Neural cell (in vitro differentiated cells): Measurements from ENCODE around the gene SMARCB1. TPM values are rescaled to one million over a fixed set of nuclear protein-coding genes. Genes with fewer than 3 reads are reported as not detected.

Experiments used
- H2AFZ ChIP-seq: fragments of 200-600, 300-800 bp; sonication (generic), shearing (Covaris generic); 2 replicates; pipeline ENCODE4 v1.6.0; 2014; ENCODE audit warnings: low read depth, mild to moderate bottlenecking, antibody characterized with exemption, low read length, moderate library complexity
- H3F3A ChIP-seq: fragments of 200-600 bp; shearing (Covaris generic); 2 replicates; pipeline ENCODE4 v1.6.1; 2016; ENCODE audit warnings: mild to moderate bottlenecking, moderate library complexity, mixed read lengths, antibody characterized with exemption, low read length; ENCODE audit not compliant: insufficient read depth, poor library complexity, severe bottlenecking
- H3K27ac ChIP-seq: fragments of 200-600, 300-800 bp; sonication (generic), shearing (Covaris generic); 2 replicates; pipeline ENCODE4 v1.5.1; 2014; ENCODE audit warnings: mild to moderate bottlenecking, low read length, moderate library complexity
- H3K27me3 ChIP-seq: fragments of 300-800, 200-600 bp; sonication (generic), shearing (Covaris generic); 2 replicates; pipeline ENCODE4 v1.6.0; 2014; ENCODE audit warnings: mild to moderate bottlenecking, low read depth, low read length, moderate library complexity; ENCODE audit not compliant: insufficient read depth
- H3K36me3 ChIP-seq: fragments of 300-800, 200-600 bp; sonication (generic), shearing (Covaris generic); 2 replicates; pipeline ENCODE4 v1.5.1; 2014; ENCODE audit warnings: mild to moderate bottlenecking, antibody characterized with exemption, low read length, moderate library complexity; ENCODE audit not compliant: insufficient read depth
- H3K4me2 ChIP-seq: fragments of 300-800, 200-600 bp; sonication (generic), shearing (Covaris generic); 2 replicates; pipeline ENCODE4 v1.6.0; 2014; ENCODE audit warnings: mild to moderate bottlenecking, low read length
- H3K4me3 ChIP-seq: fragments of 300-800, 200-600 bp; sonication (generic), shearing (Covaris generic); 2 replicates; pipeline ENCODE4 v1.5.1; 2014; ENCODE audit warnings: mild to moderate bottlenecking, low read length, moderate library complexity
- H3K79me2 ChIP-seq: fragments of 200-600 bp; shearing (Covaris generic); replicated peaks from 2 replicates; pipeline ENCODE4 v1.6.0; 2014; ENCODE audit warnings: mild to moderate bottlenecking, low read length, moderate library complexity; ENCODE audit not compliant: insufficient read depth
- H3K9ac ChIP-seq: fragments of 300-800, 200-600 bp; sonication (generic), shearing (Covaris generic); 2 replicates; pipeline ENCODE4 v1.6.1; 2016; ENCODE audit warnings: mild to moderate bottlenecking, low read length, mixed read lengths
- H3K9me2 ChIP-seq: fragments of 200-600 bp; shearing (Covaris generic); 2 replicates; pipeline ENCODE4 v1.6.1; 2016; ENCODE audit warnings: mild to moderate bottlenecking, low read length, mixed read lengths; ENCODE audit not compliant: insufficient read depth
- H3K9me3 ChIP-seq: fragments of 200-600, 300-800 bp; sonication (generic), shearing (Covaris generic); 2 replicates; pipeline ENCODE4 v1.6.1; 2016; ENCODE audit warnings: mild to moderate bottlenecking, mixed run types, low read length, moderate library complexity, mixed read lengths
- H4K20me1 ChIP-seq: fragments of 200-600 bp; shearing (Covaris generic); 2 replicates; pipeline ENCODE4 v1.6.1; 2016; ENCODE audit warnings: mild to moderate bottlenecking, mixed run types; ENCODE audit not compliant: insufficient read depth
- EP300 ChIP-seq: fragments of 450-650 bp; conservative IDR thresholded peaks from 2 replicates; pipeline ENCODE4 v1.6.1; 2014; ENCODE audit warnings: antibody characterized with exemption, mild to moderate bottlenecking, moderate library complexity; ENCODE audit not compliant: poor library complexity, severe bottlenecking
- EZH2 ChIP-seq: fragments of 200-600, 300-800 bp; shearing (Covaris generic), sonication (generic); IDR thresholded peaks from 2 replicates; pipeline ENCODE4 v1.6.1; 2014; ENCODE audit warnings: antibody characterized with exemption, low read length, borderline replicate concordance, mild to moderate bottlenecking; ENCODE audit not compliant: insufficient read depth, poor library complexity, severe bottlenecking
- MXI1 ChIP-seq: fragments of 450-650 bp; conservative IDR thresholded peaks from 2 replicates; pipeline ENCODE4 v1.6.1; 2014; ENCODE audit warnings: antibody characterized with exemption, mild to moderate bottlenecking; ENCODE audit not compliant: poor library complexity, severe bottlenecking
- POLR2AphosphoS5 ChIP-seq: IDR thresholded peaks from 2 replicates; pipeline ENCODE4 v1.6.1; 2012
- RAD21 ChIP-seq: fragments of 450-650 bp; conservative IDR thresholded peaks from 2 replicates; pipeline ENCODE4 v1.6.1; 2014; ENCODE audit warnings: antibody characterized with exemption, mild to moderate bottlenecking, moderate library complexity
- SMC3 ChIP-seq: fragments of 450-650 bp; conservative IDR thresholded peaks from 2 replicates; pipeline ENCODE4 v1.6.1; 2014; ENCODE audit warnings: antibody characterized with exemption, mild to moderate bottlenecking, moderate library complexity; ENCODE audit not compliant: poor library complexity
- TAF1 ChIP-seq: IDR thresholded peaks from 2 replicates; pipeline ENCODE4 v1.6.1; 2012; ENCODE audit warnings: low read depth
- polyA plus RNA-seq: library from polyadenylated mRNA; depleted of rRNA; stranded (reverse); fragments of >200 nt; gene quantifications from 2 replicates; pipeline ENCODE4 v1.2.3, GENCODE V29; 2014
- TF ChIP-seq, protein P1 (sequence below): fragments of 450-650 bp; IDR thresholded peaks from 2 replicates; pipeline ENCODE4 v1.5.1; 2014; ENCODE audit warnings: antibody characterized with exemption, mild to moderate bottlenecking, moderate library complexity; ENCODE audit not compliant: poor library complexity, severe bottlenecking
- TF ChIP-seq, protein P2 (sequence below): IDR thresholded peaks from 2 replicates; pipeline ENCODE4 v1.6.1; 2012; ENCODE audit warnings: borderline replicate concordance

Gene SMARCB1
- polyA plus RNA-seq, 1 donor from 2014 or later = 97.5 TPM

DNA sequence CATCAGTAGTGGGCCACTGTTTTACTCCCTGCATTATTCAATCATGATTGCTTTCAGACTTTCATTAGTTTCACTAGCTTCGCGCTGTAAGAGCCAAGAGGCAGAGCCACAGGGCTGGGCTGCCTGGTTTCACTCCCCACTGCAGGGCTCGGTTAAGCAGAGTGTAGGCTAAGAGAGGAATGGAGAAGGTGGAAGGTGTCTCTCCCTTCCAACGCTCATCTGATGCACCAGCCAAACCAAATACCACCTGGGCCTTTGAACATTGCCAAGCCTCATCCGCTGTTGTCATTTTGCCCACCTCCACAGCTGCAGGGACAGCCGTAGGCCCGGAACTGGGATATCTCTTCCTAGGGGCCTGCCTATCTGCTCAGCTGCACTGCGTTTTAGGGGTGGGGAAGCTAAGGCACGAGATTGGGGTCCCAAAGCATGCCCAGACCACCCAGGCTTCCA lies 480 bp upstream of the SMARCB1 start:
- Histone ChIP-seq H3K79me2 (peaks cover 39% of the 10 kb centered on the region), H3K9ac (peak overlapping the region; percentile 100), H3K9me3 (no peaks in the 10 kb centered on the region), H3K27ac (peak overlapping the region; percentile 99), H3F3A (no peaks in the 10 kb centered on the region), H4K20me1 (no peaks in the 10 kb centered on the region), H3K4me3 (peak overlapping the region; percentile 83), H3K9me2 (no peaks in the 10 kb centered on the region), H3K4me2 (peak overlapping the region; percentile 81), H3K27me3 (no peaks in the 10 kb centered on the region), H2AFZ (peak overlapping the region; percentile 92), H3K36me3 (no peaks in the 10 kb centered on the region)
- TF ChIP-seq, protein P1, sequence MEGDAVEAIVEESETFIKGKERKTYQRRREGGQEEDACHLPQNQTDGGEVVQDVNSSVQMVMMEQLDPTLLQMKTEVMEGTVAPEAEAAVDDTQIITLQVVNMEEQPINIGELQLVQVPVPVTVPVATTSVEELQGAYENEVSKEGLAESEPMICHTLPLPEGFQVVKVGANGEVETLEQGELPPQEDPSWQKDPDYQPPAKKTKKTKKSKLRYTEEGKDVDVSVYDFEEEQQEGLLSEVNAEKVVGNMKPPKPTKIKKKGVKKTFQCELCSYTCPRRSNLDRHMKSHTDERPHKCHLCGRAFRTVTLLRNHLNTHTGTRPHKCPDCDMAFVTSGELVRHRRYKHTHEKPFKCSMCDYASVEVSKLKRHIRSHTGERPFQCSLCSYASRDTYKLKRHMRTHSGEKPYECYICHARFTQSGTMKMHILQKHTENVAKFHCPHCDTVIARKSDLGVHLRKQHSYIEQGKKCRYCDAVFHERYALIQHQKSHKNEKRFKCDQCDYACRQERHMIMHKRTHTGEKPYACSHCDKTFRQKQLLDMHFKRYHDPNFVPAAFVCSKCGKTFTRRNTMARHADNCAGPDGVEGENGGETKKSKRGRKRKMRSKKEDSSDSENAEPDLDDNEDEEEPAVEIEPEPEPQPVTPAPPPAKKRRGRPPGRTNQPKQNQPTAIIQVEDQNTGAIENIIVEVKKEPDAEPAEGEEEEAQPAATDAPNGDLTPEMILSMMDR = no peak
- no peak for TF ChIP-seq EP300
- TF ChIP-seq SMC3 = no peak
- TF ChIP-seq MXI1 = no peak
- TF ChIP-seq TAF1 = no peak
- TF ChIP-seq RAD21 = no peak
- TF ChIP-seq EZH2 = no peak
- TF ChIP-seq POLR2AphosphoS5 = no peak
- TF ChIP-seq, protein P2, sequence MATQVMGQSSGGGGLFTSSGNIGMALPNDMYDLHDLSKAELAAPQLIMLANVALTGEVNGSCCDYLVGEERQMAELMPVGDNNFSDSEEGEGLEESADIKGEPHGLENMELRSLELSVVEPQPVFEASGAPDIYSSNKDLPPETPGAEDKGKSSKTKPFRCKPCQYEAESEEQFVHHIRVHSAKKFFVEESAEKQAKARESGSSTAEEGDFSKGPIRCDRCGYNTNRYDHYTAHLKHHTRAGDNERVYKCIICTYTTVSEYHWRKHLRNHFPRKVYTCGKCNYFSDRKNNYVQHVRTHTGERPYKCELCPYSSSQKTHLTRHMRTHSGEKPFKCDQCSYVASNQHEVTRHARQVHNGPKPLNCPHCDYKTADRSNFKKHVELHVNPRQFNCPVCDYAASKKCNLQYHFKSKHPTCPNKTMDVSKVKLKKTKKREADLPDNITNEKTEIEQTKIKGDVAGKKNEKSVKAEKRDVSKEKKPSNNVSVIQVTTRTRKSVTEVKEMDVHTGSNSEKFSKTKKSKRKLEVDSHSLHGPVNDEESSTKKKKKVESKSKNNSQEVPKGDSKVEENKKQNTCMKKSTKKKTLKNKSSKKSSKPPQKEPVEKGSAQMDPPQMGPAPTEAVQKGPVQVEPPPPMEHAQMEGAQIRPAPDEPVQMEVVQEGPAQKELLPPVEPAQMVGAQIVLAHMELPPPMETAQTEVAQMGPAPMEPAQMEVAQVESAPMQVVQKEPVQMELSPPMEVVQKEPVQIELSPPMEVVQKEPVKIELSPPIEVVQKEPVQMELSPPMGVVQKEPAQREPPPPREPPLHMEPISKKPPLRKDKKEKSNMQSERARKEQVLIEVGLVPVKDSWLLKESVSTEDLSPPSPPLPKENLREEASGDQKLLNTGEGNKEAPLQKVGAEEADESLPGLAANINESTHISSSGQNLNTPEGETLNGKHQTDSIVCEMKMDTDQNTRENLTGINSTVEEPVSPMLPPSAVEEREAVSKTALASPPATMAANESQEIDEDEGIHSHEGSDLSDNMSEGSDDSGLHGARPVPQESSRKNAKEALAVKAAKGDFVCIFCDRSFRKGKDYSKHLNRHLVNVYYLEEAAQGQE = no peak

DNA sequence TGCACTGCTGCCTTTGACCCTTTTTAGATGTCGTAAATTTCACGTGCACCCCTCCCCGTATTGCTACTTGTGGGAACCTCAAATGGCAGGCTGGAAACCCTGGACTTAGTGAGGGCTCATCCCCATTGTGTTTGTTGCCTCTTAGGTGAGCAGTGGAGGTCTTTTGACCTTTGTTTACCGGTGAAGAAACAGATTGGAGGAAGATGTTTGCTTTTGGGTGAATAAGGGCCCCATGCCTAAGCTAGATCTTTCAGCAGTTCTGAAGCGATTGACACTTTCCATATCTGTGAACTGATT lies 782 bp downstream of the SMARCB1 start:
- peak overlapping the region; percentile 83 for H3K4me3 ChIP-seq
- peaks cover 47% of the 10 kb centered on the region for H3K79me2 ChIP-seq

DNA sequence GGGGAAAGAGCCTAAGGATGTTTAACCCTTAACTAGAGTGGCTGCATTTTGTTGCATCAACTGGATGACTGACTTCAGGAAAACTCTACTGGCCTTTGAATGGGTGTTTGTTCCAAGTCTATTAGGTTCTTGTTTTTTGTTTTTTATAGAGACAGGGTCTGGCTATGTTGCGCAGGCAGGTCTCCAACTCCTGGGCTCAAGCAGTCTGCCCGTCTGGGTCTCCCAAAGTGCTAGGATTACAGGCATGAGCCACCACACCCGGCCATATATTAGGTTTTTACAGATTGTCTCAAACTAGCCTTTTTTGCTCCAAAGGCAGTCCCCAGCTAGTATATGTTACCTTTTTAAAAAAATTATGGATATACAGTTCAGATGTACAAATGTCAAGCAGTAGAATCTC lies 1.1 kb downstream of the SMARCB1 start:
- Histone ChIP-seq H3F3A (no peaks in the 10 kb centered on the region), H3K9me3 (no peaks in the 10 kb centered on the region), H3K36me3 (no peaks in the 10 kb centered on the region), H3K4me3 (peak overlapping the region; percentile 83), H3K4me2 (peak overlapping the region; percentile 77), H3K9ac (peak overlapping the region; percentile 100), H3K27ac (peak overlapping the region; percentile 99), H2AFZ (no peak overlapping the region), H3K27me3 (no peaks in the 10 kb centered on the region), H3K9me2 (no peaks in the 10 kb centered on the region), H4K20me1 (peaks cover 5% of the 10 kb centered on the region), H3K79me2 (peaks cover 47% of the 10 kb centered on the region)
- TF ChIP-seq POLR2AphosphoS5 (no peak), TAF1 (no peak), EZH2 (no peak), SMC3 (no peak), EP300 (no peak), RAD21 (no peak), MXI1 (no peak)
- TF ChIP-seq, protein P1 = no peak
- TF ChIP-seq, protein P2 = no peak

More for the DNA sequence above, 782 bp downstream of the SMARCB1 start:
- Histone ChIP-seq H3K9ac (peak overlapping the region; percentile 100), H4K20me1 (peaks cover 5% of the 10 kb centered on the region), H3K9me3 (no peaks in the 10 kb centered on the region), H3K36me3 (no peaks in the 10 kb centered on the region), H3F3A (no peaks in the 10 kb centered on the region), H3K9me2 (no peaks in the 10 kb centered on the region), H2AFZ (peak overlapping the region; percentile 35), H3K27ac (peak overlapping the region; percentile 99), H3K27me3 (no peaks in the 10 kb centered on the region), H3K4me2 (peak overlapping the region; percentile 77)
- TF ChIP-seq POLR2AphosphoS5 (no peak), SMC3 (no peak), TAF1 (no peak), RAD21 (no peak)
